ENCODE results near the gene LIN52.

- TF ChIP-seq CTCF (IDR thresholded peaks at IDR 0.05; ENCODE audit: poor library complexity, severe bottlenecking), result no peak
- TF ChIP-seq EP300 (conservative IDR thresholded peaks at IDR 0.05; ENCODE audit: poor library complexity, severe bottlenecking), result no peak
- no peak for TF ChIP-seq RAD21 (conservative IDR thresholded peaks at IDR 0.05)
- TF ChIP-seq EZH2 (IDR thresholded peaks at IDR 0.05; ENCODE audit: borderline replicate concordance, insufficient read depth, low read length, poor library complexity, severe bottlenecking), result no peak
- TF ChIP-seq REST (IDR thresholded peaks at IDR 0.05; ENCODE audit: borderline replicate concordance), result no peak
- TF ChIP-seq MXI1 (conservative IDR thresholded peaks at IDR 0.05; ENCODE audit: poor library complexity, severe bottlenecking), result no peak
- no peak for TF ChIP-seq POLR2AphosphoS5 (IDR thresholded peaks at IDR 0.05)
Measured at GRCh38 chr14:74126315-74127013, 41.7 kb downstream of the LIN52 start.
